NCI-H2196 treated with DMSO at 0.1 percent for 48 hours (cell line): ENCODE measurements around the gene TMC1.
"Not testable (repeated sequence)": the region's sequence is repeated elsewhere in the genome, so short reads cannot be mapped to it uniquely, and the experiment has no call there.

Experiments
- DNase-seq: peaks from one replicate; lab custom pipeline; 2025; ENCODE audit not compliant: unreplicated experiment; lab: John Stamatoyannopoulos, UW

The TMC1 gene

DNA sequence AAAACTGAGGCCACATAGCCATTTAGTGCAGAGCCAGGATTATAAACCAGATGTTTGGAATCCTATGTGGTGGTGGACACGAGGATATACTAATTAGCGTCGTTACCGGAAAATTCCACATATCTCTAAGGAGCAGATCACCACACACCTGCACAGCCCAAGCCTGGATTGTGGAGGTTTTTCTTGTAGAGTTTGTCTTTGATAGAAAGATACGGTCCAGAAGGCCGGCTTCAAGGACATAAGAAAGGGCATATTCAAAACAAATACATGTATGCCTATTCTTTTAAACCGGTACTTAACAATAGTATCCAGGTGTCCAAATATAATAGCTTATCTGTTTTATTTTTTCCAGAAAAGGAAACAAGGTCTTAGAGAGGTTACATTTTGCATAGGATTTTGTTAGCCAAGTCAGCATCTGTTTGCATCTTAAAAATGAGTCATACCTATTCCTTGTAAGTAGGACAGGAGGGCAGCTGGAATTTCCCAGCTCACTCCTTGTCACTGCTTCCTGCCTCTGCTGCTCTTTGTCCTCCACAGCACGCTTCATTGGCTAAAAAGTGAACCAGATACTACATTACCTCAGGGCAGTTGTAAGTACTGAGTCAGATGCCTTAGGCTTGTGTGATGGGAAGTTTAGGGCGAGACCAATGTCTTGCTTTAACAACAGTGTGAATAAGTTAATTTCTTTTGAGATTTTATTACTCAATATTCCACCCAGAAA is 3.6 kb downstream of the TMC1 start:
- DNase-seq = no peak

- DNase-seq = no peak
These were observed 5.7 kb downstream of the TMC1 start for GRCh38 chr9:72526901-72527800.

- DNase-seq = no peak
These were observed 6.4 kb downstream of the TMC1 start for GRCh38 chr9:72527801-72528195.

- DNase-seq = no peak
These were observed 8.1 kb downstream of the TMC1 start for GRCh38 chr9:72529531-72529930.

GRCh38 chr9:72533322-72533721 is 11.9 kb downstream of the TMC1 start:
- DNase-seq = no peak

DNA sequence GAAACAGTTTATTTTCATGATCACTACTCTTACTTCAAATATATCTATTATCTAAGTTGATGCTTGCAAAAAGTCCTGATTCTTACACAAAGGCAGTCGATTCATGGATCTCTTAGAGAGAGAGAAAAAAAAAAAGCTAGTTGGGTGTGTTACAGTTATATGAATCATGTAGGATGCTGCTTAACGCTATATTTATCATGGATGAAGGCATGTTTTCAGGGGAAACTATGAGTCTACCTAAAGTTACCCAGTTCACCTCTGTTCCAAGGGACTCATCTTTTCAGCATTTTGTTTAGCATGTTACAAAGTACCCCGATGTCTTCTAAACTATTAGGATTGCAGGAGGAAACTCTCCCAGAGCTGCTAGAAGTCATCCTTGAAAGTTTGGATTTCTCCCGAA is 13.5 kb downstream of the TMC1 start:
- DNase-seq = no peak

DNA sequence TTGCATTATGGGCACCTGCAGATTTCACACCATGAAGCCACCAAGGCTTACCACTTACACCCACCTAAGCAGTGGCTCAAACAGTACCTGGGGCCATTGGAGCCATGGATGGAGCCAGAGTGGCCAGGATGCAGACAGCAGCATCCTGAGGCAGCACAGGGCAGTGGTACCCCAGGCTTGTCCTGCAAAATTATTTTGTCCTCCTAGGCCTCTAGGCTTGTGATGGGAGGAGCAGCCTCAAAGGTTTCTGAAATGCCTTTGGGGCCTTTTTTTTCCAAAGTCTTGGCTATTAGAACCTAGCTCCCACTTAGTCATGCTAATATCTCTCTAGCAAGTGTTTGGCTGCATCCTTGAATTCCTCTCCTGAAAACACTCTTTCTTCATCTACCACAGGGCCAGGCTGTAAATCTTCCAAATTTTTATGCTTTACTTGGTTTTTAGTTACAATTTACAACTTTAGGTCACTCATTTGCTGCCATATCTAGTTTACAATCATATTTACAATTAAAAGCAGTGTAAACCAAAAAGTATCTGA is 15.7 kb downstream of the TMC1 start:
- DNase-seq = no peak

DNA sequence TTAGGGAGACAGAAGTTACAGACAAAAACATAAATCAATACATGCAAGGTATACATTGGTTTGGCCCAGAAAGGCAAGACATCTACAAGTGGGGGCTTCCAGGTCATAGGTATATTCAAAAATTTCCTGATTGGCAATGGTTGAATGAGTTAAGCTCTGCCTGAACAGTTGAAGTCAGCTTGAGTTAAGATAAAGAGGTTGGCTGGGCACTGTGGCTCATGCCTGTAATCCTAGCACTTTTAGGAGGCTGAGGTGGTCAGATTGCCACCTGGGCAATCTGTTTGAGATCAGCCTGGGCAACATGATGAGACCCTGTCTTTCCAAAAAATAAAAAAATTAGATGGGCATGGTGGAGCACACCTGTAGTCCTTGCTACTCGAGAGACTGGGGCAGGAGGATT is 16.3 kb downstream of the TMC1 start:
- no peak for DNase-seq

DNA sequence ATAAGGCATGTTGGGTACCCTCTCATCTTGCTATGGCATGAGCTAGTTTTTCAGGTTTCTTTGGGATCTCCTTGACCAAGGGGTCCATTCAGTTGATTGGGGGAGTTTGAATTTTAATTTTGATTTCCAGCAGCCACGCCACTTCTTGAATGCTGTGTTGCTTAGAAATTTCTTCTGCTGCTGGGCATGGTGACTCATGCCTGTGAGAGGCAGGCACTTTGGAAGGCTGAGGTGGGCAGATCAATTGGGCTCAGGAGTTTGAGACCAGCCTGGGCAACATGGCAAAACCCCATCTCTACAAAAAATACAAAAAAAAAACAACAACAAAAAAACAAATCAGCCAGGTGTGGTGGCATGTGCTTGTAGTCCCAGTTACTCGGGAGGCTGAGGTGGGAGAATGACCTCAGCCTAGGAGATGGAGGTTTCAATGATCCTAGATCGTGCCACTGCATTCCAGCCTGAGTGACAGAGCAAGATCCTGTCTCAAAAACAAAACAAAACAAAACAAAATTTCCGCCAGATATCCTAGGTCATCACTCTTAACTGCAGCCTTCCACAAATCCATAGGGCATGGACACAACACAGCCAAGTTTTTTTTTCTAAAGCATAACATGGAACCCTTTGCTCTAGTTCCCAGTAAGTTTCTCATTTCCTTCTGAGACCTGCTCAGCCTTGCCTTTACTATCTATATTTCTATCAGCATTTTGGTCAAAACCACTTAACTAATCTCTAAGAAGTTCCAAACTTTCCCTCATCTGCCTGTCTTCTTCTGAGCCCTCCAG is 17.7 kb downstream of the TMC1 start:
- no peak for DNase-seq

DNA sequence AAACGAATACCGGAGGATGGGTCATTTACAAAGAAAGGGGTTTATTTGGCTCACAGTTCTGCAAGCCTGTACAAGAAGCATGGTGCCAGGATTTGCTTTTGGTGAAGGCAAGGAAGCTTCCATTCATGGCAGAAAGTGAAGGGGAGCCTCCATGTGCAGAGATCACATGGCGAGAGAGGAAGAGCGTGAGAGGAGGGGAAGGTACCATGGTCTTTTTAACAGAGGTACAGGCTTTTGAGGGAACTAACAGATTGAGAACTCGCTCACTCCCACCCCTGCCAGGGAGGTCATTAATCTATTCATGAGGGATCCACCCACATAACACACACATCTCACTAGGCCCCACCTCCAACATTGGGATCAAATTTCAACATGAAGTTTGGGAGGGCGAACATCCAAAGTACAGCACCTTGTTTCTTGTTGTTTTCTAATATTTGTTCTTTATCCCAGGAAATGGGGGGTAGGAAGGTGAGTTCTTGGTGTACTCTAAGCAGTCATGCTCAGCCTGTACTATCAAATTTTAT is 18.5 kb downstream of the TMC1 start:
- DNase-seq = no peak

- no peak for DNase-seq
These were observed 19.0 kb downstream of the TMC1 start for GRCh38 chr9:72540348-72540873.

GRCh38 chr9:72542537-72542833 is 21.1 kb downstream of the TMC1 start:
- DNase-seq = not testable (repeated sequence)

DNA sequence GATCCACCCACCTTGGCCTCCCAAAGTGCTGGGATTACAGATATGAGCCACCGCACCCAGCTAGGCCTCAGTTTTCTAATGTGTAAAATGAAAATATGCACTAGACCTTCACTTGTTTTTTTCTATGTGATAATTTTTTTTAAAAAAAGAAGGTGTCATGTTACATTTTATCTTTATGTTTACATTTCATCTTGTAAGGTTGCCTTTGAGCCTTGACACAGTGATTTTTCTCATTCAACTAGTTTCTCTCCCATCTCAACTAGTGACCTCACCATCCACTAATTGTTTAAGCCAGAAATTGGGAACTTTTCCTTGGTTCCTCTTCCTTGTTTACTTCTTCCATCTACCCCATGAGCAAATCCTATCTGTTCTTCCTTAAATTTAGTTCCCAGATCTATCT is 21.5 kb downstream of the TMC1 start:
- no peak for DNase-seq

- no peak for DNase-seq
These were observed 29.9 kb downstream of the TMC1 start for GRCh38 chr9:72551306-72551705.

GRCh38 chr9:72552356-72552755 is 30.9 kb downstream of the TMC1 start:
- no peak for DNase-seq

DNA sequence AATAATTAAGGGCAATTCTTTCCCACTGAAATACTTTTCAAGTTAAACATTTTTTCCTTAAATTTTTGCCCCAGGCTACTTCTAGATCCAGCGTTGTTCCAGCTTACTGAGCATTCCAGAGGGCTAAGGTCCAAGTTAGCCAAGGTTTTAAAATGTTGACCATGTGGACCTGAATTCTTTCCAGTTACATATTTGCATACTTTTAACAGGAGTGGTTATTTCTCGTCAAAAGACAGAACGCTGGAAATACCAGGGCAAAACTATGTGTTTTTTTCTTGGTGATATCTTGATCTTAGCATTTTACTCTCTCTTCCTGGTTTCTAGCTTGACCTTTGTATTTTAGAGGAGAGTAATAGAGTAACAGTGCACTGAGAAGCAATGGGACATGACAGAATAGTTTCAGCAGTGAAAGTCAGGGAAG is 32.8 kb downstream of the TMC1 start:
- no peak for DNase-seq

GRCh38 chr9:72557549-72557948 is 36.1 kb downstream of the TMC1 start:
- no peak for DNase-seq

DNA sequence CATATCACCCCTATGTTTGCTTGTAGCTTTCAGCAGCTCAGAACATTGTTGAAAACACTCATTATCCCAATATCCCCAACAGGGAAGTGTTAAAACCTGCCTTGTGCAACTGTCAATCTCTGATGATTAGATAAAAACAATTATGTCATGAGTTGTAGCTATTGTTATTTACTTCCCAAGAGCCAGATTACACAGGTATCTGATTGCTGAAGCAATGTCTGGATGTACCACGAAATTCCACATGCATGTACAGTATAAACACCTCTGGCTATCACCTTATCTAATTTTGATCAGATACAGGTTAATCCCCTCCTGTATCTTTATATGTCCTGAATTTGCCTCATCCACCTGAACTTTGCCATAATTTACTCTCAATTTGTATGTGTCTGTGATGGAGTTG is 38.7 kb downstream of the TMC1 start:
- no peak for DNase-seq

DNA sequence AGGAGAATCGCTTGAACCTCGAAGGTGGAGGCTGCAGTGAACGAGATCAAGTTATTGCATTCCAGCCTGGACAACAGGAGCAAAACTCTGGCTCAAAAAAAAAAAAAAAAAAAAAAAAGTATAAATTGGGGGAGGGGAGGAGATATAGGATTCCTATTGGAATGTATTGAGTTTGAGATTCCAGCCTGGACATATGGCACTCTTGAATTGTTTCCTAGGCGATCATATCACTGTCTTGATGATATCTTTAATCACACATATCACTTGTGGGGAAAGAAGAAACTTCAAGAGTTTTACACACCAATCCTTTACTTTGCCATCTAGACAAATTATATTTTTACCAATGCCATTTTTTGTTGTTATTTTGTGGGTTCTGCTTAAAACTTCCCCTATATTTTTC is 42.4 kb downstream of the TMC1 start:
- no peak for DNase-seq

DNA sequence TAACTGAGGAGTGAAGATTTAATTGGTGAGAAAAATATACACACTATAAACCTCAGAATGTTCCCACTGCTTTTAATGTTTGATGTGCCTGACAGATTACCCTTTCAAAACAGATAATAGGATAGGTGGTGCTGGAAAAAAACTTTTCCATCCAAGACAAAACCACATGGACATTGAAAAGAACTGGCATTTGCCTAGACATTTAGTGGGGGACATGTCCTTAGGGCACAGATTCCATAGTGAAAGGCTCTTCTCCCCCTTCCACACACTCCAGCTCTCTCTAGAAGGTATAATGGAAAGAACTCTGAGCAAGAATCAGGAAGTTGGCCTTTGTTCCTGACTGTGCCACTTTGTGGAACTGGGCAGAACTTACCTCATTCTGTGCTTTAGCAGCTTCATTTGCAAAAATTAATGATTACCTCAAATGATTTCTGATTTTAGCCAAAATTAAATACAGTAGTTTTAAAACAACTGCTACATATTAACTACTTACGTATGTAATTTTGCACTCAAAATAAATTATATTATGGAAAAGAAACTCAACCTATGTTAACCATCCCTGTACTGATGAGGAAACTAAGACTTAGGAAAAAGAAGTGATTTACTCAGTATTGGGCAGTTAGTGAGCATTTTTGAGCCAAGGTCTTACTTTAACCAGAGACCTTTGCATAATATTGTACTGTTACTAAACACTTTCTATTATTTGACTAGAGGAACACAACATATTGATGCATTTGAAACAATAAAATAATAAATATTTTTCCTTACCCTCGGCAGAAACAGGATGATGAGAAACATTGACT is 43.3 kb downstream of the TMC1 start:
- no peak for DNase-seq
